IPS-18c (cell line): Measurements from ENCODE around the gene DNM3.

Source experiments
- H3K4me3 ChIP-seq: 2 replicates; pipeline ENCODE4 v1.7.0; 2013; ENCODE audit warnings: low read depth, mild to moderate bottlenecking, low read length, moderate library complexity; ENCODE audit not compliant: insufficient read depth
- H3K9me3 ChIP-seq: one replicate; pipeline ENCODE4 v1.6.1; 2013; ENCODE audit warnings: mild to moderate bottlenecking, low read length, moderate library complexity; ENCODE audit not compliant: control insufficient read depth, insufficient read depth

DNM3 gene

GRCh38 chr1:172266528-172267174 is 425.4 kb downstream of the DNM3 start:
- no peak overlapping the region for H3K4me3 ChIP-seq
- H3K9me3 ChIP-seq: no peaks in the 10 kb centered on the region

DNA sequence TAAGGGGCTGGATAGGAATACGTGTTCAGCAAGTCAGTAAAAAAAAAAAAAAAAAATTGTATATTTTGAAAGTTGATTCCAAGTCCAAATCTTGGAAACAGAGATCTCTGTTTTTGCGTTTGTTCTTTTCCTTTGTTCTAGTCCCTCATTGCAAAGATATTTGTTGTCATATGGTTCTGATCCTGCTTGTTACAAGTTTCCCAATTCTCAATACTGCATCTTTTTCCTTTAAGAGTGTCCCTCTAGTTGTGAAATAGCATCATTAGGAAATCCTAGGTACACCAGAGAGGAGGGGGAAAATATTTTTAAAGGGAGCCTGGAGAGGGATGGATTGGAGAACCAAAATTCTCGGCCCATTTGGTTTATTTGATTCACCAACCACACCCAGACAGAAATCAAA is 426.9 kb downstream of the DNM3 start:
- Histone ChIP-seq H3K9me3 (no peaks in the 10 kb centered on the region), H3K4me3 (no peak overlapping the region)

GRCh38 chr1:172269084-172269483 is 427.8 kb downstream of the DNM3 start:
- no peak overlapping the region for H3K4me3 ChIP-seq
- H3K9me3 ChIP-seq: no peaks in the 10 kb centered on the region

- no peaks in the 10 kb centered on the region for H3K9me3 ChIP-seq
- no peak overlapping the region for H3K4me3 ChIP-seq
Measured at GRCh38 chr1:172269644-172270043, 428.3 kb downstream of the DNM3 start.

GRCh38 chr1:172270605-172271004 is 429.3 kb downstream of the DNM3 start:
- Histone ChIP-seq H3K9me3 (no peaks in the 10 kb centered on the region), H3K4me3 (no peak overlapping the region)

DNA sequence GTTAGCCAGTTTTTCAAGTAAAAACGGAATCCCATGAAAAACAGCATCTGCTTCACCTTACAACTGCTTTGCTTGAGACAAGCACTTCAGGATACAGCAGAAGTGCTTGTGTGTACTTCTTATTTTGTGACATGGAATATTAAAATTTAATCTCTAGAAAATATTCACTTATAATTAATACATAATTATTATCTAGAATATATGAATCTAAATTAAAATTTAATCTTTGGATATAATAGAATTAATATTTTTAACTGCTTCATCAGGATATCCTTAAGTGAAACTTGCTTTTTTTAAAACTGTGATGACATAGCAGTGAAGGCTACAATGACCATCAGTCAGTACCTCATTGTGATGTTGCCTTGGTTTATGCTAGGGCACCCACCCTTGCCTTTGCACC is 430.8 kb downstream of the DNM3 start:
- H3K4me3 ChIP-seq: no peak overlapping the region
- no peaks in the 10 kb centered on the region for H3K9me3 ChIP-seq

DNA sequence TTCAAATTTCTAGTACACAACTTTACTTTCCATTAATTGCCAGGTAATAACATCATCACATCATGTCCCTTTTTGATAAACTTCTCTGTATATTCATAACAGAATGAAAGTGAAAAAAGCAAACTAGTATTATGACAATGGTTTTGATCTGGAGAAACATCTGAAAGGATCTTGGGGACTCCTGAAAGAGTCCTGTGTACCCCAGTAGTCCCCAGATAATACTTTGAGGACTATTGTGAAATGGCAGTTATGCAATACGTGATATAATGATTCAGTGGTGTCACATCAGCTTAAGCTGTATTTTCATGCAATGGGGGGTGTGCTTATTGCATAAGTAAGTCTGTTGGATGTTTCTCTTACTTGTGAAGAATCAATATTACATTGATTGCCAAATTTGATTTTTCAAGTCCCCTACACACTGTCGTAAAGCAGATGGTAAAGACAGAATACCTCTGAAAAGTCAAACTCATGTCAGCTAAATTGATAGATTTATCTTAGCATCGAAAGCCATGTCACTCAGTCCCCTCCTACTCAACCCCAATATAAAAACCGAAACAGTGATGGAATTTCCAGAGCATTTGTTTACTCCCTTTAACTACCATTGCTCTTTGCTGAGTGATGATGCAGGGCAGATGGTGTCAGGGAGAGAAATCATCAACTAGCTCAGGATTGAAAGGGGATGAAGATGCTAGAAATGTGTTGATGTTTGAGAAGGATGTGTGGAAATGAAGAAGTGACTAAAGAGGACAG is 432.5 kb downstream of the DNM3 start:
- Histone ChIP-seq H3K9me3 (no peaks in the 10 kb centered on the region), H3K4me3 (no peak overlapping the region)

GRCh38 chr1:172275478-172275877 is 434.2 kb downstream of the DNM3 start:
- H3K9me3 ChIP-seq: no peaks in the 10 kb centered on the region
- no peak overlapping the region for H3K4me3 ChIP-seq

DNA sequence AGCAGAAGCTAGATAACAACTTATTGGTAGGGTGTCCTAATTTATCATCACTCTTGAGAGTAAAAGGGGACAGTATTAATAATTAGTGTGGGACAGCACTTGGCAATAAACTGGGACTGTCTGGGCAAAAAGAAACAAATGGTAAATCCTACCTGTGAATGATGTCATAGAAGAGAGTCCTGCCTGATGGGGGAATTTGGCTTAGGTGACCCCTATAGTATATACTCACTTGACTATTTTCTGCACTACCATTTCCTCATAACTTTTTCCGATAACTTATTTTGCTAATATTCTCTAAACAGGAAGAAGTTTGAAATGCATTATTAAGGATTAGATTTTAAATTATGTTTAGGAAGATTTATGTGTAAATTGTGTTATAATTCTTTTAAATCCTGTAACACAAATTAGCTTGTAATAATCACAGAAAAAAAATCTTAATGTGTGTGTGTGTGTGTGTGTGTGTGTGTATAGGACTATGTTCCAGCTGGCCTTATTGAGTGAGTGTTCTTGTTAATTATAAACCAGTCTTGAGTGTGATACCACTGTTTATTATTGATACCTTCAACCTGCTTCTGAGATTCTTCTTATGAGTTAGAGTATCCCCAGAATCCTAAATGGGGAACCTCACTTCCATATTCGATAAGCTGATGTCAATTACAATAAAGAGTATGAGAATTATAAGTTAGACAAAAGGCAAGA is 435.0 kb downstream of the DNM3 start:
- Histone ChIP-seq H3K9me3 (no peaks in the 10 kb centered on the region), H3K4me3 (no peak overlapping the region)

GRCh38 chr1:172277275-172277674 is 436.0 kb downstream of the DNM3 start:
- H3K4me3 ChIP-seq: no peak overlapping the region
- H3K9me3 ChIP-seq: no peaks in the 10 kb centered on the region

GRCh38 chr1:172277989-172278388 is 436.7 kb downstream of the DNM3 start:
- H3K4me3 ChIP-seq: no peak overlapping the region
- no peaks in the 10 kb centered on the region for H3K9me3 ChIP-seq

DNA sequence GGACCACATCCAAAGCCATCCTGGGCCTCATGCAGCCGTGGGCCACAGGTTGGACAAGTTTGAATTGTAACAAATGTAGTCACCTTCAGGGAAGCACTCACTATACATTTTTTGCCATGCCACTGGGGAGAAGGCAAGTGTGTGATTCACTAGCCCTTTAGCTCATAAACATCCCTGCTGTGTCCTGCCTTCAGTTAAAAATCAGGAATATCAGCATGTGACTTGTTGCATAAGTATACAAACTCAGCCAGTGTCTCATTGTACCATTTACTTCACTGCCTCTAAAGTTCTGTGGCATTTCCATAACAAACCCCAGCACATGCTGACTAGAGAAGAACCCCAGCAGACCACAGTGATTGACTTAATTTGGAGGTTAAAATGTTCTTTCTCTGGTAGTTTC is 437.2 kb downstream of the DNM3 start:
- H3K4me3 ChIP-seq: no peak overlapping the region
- H3K9me3 ChIP-seq: no peaks in the 10 kb centered on the region

- H3K4me3 ChIP-seq: no peak overlapping the region
- no peaks in the 10 kb centered on the region for H3K9me3 ChIP-seq
Measured at GRCh38 chr1:172279939-172280636, 438.8 kb downstream of the DNM3 start.

DNA sequence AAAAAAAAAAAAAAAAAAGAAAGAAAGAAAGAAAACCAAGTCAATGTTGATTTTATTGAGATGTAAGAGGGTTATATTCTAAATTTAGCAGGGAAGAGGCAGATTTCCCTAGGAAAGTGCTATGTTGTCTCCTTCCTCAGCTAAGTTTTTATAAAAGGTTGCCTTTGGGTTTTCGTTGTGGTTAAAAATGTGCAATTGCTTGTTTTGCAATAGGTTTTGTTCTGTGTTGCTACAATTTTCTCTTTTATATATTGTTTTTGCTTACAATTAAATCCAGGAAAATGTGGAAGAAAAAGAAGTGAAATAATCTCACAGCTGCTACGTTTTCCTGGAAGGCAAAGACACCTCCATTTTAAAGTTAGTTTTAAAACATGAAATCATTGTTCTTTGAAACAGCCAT is 442.5 kb downstream of the DNM3 start:
- Histone ChIP-seq H3K4me3 (no peak overlapping the region), H3K9me3 (no peaks in the 10 kb centered on the region)

- H3K4me3 ChIP-seq: no peak overlapping the region
- no peaks in the 10 kb centered on the region for H3K9me3 ChIP-seq
Measured at GRCh38 chr1:172286629-172287076, 445.4 kb downstream of the DNM3 start.

DNA sequence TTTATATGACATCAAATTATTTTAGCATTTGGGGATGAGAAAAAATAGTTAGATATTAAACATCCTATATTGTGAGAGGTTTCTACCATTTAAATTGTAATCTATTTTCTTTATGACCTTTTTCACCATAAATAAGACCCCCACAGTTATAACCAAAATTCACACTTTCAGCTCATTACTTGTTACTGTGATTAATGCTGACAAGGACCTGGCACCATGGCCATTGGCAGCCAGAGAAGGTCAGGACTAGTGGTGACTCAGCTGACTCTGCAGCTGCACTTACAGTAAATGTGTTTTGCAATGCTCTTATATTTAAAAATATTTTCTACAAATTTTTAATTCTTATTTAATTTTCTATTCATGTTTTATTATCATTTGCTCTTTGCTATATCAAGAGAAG is 445.9 kb downstream of the DNM3 start:
- Histone ChIP-seq H3K4me3 (no peak overlapping the region), H3K9me3 (no peaks in the 10 kb centered on the region)

- H3K4me3 ChIP-seq: no peak overlapping the region
- no peaks in the 10 kb centered on the region for H3K9me3 ChIP-seq
Measured at GRCh38 chr1:172288581-172288980, 447.3 kb downstream of the DNM3 start.

- H3K4me3 ChIP-seq: no peak overlapping the region
Measured at GRCh38 chr1:172289448-172289847, 448.1 kb downstream of the DNM3 start.

More at GRCh38 chr1:172289448-172289847, 448.1 kb downstream of the DNM3 start:
- no peaks in the 10 kb centered on the region for H3K9me3 ChIP-seq
